GM12865 (cell line): Measurements from ENCODE around the gene DIPK1A.

Experiments used
- DNase-seq: peaks from one replicate; pipeline ENCODE4 v3.0.0; 2010; ENCODE audit warnings: low read depth
- H3K4me3 ChIP-seq: 2 replicates; pipeline ENCODE4 v1.5.1; 2011; ENCODE audit warnings: mild to moderate bottlenecking, low read depth, low read length, control low read depth
- CTCF ChIP-seq: IDR thresholded peaks from 2 replicates; pipeline ENCODE4 v1.5.1; 2011; ENCODE audit warnings: low read length, control low read depth, low read depth, inconsistent platforms; ENCODE audit not compliant: insufficient read depth; ENCODE audit errors: missing control alignments

The DIPK1A gene

GRCh38 chr1:92937731-92938130 is 23.5 kb downstream of the DIPK1A start:
- no peak overlapping the region for H3K4me3 ChIP-seq
- no peak for TF ChIP-seq CTCF
- DNase-seq = no peak

DNA sequence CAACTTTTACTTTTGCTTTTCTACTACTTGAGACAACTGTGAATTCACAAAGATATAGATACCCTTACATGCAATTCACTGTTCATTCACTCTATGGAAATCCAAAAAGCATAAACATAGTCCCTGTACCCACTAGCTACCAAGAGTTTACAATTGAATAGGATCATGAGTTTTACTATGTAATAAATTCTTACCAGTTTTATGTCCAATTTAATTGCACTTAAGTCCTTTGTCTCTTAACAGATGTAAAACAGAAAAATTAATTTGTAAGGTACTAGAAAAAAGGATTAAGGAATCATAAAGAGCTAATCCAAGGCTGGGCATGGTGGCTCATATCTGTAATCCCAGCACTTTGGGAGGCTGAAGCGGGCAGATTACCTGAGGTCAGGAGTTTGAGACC is 24.4 kb downstream of the DIPK1A start:
- no peak for DNase-seq
- no peak overlapping the region for H3K4me3 ChIP-seq
- TF ChIP-seq CTCF = no peak

DNA sequence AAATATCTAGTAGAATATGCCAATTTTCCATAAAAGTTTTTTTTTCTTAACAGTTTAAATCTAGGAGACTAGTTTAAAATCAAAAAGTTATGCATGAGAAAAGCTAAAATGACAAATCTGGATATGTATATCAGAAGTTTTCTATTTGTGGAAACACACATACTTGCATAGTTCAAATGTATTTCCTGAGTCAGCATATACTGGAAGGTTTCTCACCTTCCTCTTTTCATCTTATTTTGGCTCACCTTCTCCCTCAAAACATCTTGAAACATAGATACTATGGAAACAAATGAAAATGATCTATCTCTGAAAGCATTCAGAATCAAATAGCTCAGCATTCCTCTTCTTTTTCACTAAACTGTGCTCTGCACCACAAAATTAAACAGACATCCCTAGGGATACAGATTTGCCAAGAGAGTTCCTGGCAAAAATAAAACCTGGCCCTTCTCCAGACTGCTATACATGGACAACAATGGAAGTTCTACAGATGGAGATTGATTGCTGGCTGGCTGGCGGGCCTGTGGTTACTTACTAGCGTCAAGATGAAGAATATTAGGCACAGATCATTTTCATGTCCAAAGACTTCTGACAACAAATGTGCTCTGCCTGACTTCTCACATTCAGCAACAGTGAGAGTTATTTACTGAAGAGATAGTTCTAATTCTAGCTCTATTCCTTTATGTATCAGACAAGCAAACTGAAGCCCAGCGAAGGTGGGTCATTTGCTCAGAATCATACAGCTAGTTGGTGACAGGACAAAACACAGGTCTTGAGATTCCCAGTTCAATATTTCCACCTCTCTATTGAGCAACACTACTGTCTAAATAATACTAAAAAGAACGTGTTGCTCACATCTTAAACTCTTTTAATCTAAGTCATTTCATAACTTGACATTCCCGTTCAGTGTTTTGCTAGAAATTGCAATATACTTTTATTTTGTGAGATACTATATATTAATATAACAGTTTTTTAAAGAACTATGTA is 26.6 kb downstream of the DIPK1A start:
- no peak overlapping the region for H3K4me3 ChIP-seq
- no peak for DNase-seq
- no peak for TF ChIP-seq CTCF

- no peak for DNase-seq
- no peak overlapping the region for H3K4me3 ChIP-seq
- TF ChIP-seq CTCF = no peak
Observed at GRCh38 chr1:92933459-92933858, 27.8 kb downstream of the DIPK1A start.

- no peak overlapping the region for H3K4me3 ChIP-seq
- no peak for DNase-seq
- no peak for TF ChIP-seq CTCF
Observed at GRCh38 chr1:92931691-92932090, 29.6 kb downstream of the DIPK1A start.

GRCh38 chr1:92929461-92929860 is 31.8 kb downstream of the DIPK1A start:
- peak overlapping the region; percentile 4; the same call in 1 of the 2 replicates for H3K4me3 ChIP-seq
- DNase-seq = peak; percentile 41
- TF ChIP-seq CTCF = no peak
